HepG2 (cell line): ENCODE measurements around the gene PLSCR3. TPM values are rescaled to one million over a fixed set of nuclear protein-coding genes. Genes with fewer than 3 reads are reported as not detected.
"Not testable (repeated sequence)": the region's sequence is repeated elsewhere in the genome, so short reads cannot be mapped to it uniquely, and the experiment has no call there.

Experiments used
- ATAC-seq: fragments of 200-7000 bp; cut with Tn5 transposase; 3 replicates; pipeline ENCODE4 v1.9.1; 2020; ENCODE audit warnings: mild to moderate bottlenecking, moderate library complexity
- BruUV-seq: library from RNA; stranded (reverse); fragments of 400-500 nt; replicated peaks from 2 replicates; lab custom pipeline; 2021; lab: Mats Ljungman, UMichigan
- CTCF ChIA-PET: fragments of 300-600 bp; formaldehyde crosslinking; extraction: SDS; loops from one replicate; lab custom pipeline; 2021; ENCODE audit warnings: low total read pairs, inconsistent platforms, low intra/inter-chr PET ratio; lab: Yijun Ruan, JAX
- POLR2A ChIA-PET: fragments of 350-600 bp; sonication (Branson Sonifier 250); formaldehyde crosslinking; loops from one replicate; lab custom pipeline; 2020; ENCODE audit warnings: antibody characterized with exemption, inconsistent platforms; lab: Yijun Ruan, JAX
- DNase-seq: peaks from one replicate; pipeline ENCODE4 v3.0.0-alpha.2; 2015; ENCODE audit warnings: low spot score
- FAIRE-seq: peaks from 3 replicates; lab custom pipeline; 2011; peaks lifted over from hg19 to GRCh38; lab: Jason Lieb, UNC
- H2AFZ ChIP-seq: one replicate; pipeline ENCODE4 v1.6.1; 2011; ENCODE audit warnings: low read length, inconsistent platforms
- H3K27ac ChIP-seq: fragments of 300-600 bp; 3 replicates; pipeline ENCODE4 v1.8.0; 2011; ENCODE audit warnings: mixed run types, mild to moderate bottlenecking, mixed read lengths, low read length, inconsistent platforms; ENCODE audit not compliant: insufficient read depth; ENCODE audit errors: extremely low read length
- H3K27me3 ChIP-seq, 2 experiments: fragments of 200-600 bp in 1 of 2; 2 replicates in 1 of 2; 3 replicates in 1 of 2; pipeline versions ENCODE4 v1.6.0 to v1.8.0; 2011; ENCODE audit warnings: low read length in 2 of 2, mild to moderate bottlenecking in 2 of 2, moderate library complexity in 2 of 2, inconsistent platforms in 1 of 2; ENCODE audit not compliant: insufficient read depth in 2 of 2, control insufficient read depth in 1 of 2
- H3K36me3 ChIP-seq, 2 experiments: fragments of 200-600 bp in 1 of 2; replicated peaks in 1 of 2; 2 replicates in 1 of 2; 3 replicates in 1 of 2; pipeline versions ENCODE4 v1.5.1 to v1.8.0; 2011; ENCODE audit warnings: low read length in 2 of 2, inconsistent platforms in 1 of 2; ENCODE audit not compliant: insufficient read depth in 2 of 2, control insufficient read depth in 1 of 2
- H3K4me1 ChIP-seq: 2 replicates; pipeline ENCODE4 v1.5.1; 2012; ENCODE audit warnings: low read length, inconsistent platforms; ENCODE audit not compliant: insufficient read depth
- H3K4me2 ChIP-seq: 2 replicates; pipeline ENCODE4 v1.6.0; 2011; ENCODE audit warnings: low read depth, low read length, inconsistent platforms
- H3K4me3 ChIP-seq, 3 experiments: fragments of 200-600 bp in 1 of 3; sonication (generic), shearing (Covaris generic) in 1 of 3; replicated peaks in 1 of 3; 2 replicates each; pipeline ENCODE4 v1.5.1; 2011 to 2016; ENCODE audit warnings: low read length in 3 of 3, inconsistent platforms in 2 of 3, low read depth in 2 of 3, mild to moderate bottlenecking in 2 of 3, control low read depth in 1 of 3, mixed read lengths in 1 of 3; ENCODE audit not compliant: insufficient read depth in 1 of 3
- H3K79me2 ChIP-seq: one replicate; pipeline ENCODE4 v1.6.1; 2011; ENCODE audit warnings: low read length, inconsistent platforms; ENCODE audit not compliant: insufficient read depth
- H3K9ac ChIP-seq: 2 replicates; pipeline ENCODE4 v1.6.0; 2011; ENCODE audit warnings: mild to moderate bottlenecking, low read depth, low read length, inconsistent platforms; ENCODE audit not compliant: insufficient read depth
- H3K9me3 ChIP-seq: 2 replicates; pipeline ENCODE4 v1.5.1; 2012; ENCODE audit warnings: mild to moderate bottlenecking, low read length
- H4K20me1 ChIP-seq: 2 replicates; pipeline ENCODE4 v1.6.0; 2011; ENCODE audit warnings: inconsistent platforms, mild to moderate bottlenecking, low read length, moderate library complexity; ENCODE audit not compliant: insufficient read depth
- MYNN ChIP-seq: sonication (generic); formaldehyde crosslinking; IDR thresholded peaks from 2 replicates; pipeline ENCODE4 v1.4.0; 2020; ENCODE audit warnings: mild to moderate bottlenecking, low read depth, missing genetic modification reagents
- NR0B2 ChIP-seq: sonication (generic); formaldehyde crosslinking; IDR thresholded peaks from 2 replicates; pipeline ENCODE4 v1.4.0; 2020; ENCODE audit warnings: mild to moderate bottlenecking, missing genetic modification reagents
- ZNF597 ChIP-seq: sonication (generic); formaldehyde crosslinking; IDR thresholded peaks from 2 replicates; pipeline ENCODE4 v1.5.0; 2020; ENCODE audit warnings: missing genetic modification reagents
- WGBS: methylation state at CpG from one replicate; pipeline ENCODE4 v1.1.6; 2017; ENCODE audit warnings: low lambda C conversion rate; 5-methylcytosine and 5-hydroxymethylcytosine counted together
- in situ Hi-C: cut with HindIII; loops from 2 replicates; pipeline ENCODE4 v1.10.0; 2017; ENCODE audit warnings: low pct_unique_long_range_greater_than_20kb; ENCODE audit not compliant: extremely low pct_ligation_motif_present
- intact Hi-C: fragments of 100-400 bp; cut with micrococcal nuclease; formaldehyde crosslinking; loops from one replicate; pipeline ENCODE4 v1.10.0; 2022; ENCODE audit not compliant: unreplicated experiment
- polyA plus RNA-seq, 8 experiments: library from polyadenylated mRNA; depleted of rRNA in 3 of 8; stranded (reverse) in 7 of 8; unstranded in 1 of 8; fragments of >200 nt; fragmentation: Illumina TruSeq in 4 of 8; extraction: Trizol in 4 of 8; gene quantifications; 2 replicates each; pipeline versions ENCODE4 v1.2.1 to v1.2.3, GENCODE V29; 2011 to 2016; ENCODE audit warnings: low read depth in 4 of 8, missing spikeins in 1 of 8, mixed read lengths in 1 of 8; ENCODE audit not compliant: insufficient read depth in 1 of 8
- total RNA-seq, 5 experiments: library from RNA; depleted of rRNA; stranded (reverse); fragments of >200 nt; fragmentation: Illumina TruSeq; extraction: Trizol; gene quantifications; 2 replicates each; pipeline ENCODE4 v1.2.3, GENCODE V29; 2016; ENCODE audit warnings: low read depth in 1 of 5

Gene PLSCR3
- total and polyA plus RNA-seq, 2 of the 13 experiments (the other 11 are each of a cell fraction or from before 2014, with no cell fraction given): 5.6 to 6.2 TPM

- no peak for TF ChIP-seq ZNF597
- TF ChIP-seq NR0B2 (CRISPR knock-in tag): no peak
These were observed 26.3 kb downstream of the PLSCR3 start (continued) for GRCh38 chr17:7367918-7368598.

GRCh38 chr17:7367083-7367482, 27.2 kb downstream of the PLSCR3 start:
- no peaks in the 10 kb centered on the region for H4K20me1 ChIP-seq
- no peaks in the 10 kb centered on the region for H3K36me3 ChIP-seq
- FAIRE-seq (no peak), ATAC-seq (no peak), DNase-seq (no peak)
- H3K4me3 ChIP-seq: no peak overlapping the region
- 76% methylated on average over 7 of the region's 8 CpGs for WGBS
- ChIA-PET CTCF (no interaction called here), POLR2A (no interaction called here)
- peaks cover 23% of the 10 kb centered on the region for H3K4me1 ChIP-seq
- no peaks in the 10 kb centered on the region for H3K79me2 ChIP-seq
- no peak overlapping the region for H2AFZ ChIP-seq
- BruUV-seq: no TSS peak
- H3K9ac ChIP-seq: no peak overlapping the region
- in situ Hi-C loops: no loop called here
- intact Hi-C loops: no loop called here
- no peaks in the 10 kb centered on the region for H3K9me3 ChIP-seq
- peaks cover 0 to 14% of the 10 kb centered on the region in 2 experiments; a peak in 3 of 5 replicates for H3K27me3 ChIP-seq
- no peak overlapping the region for H3K4me2 ChIP-seq
- H3K27ac ChIP-seq: no peak overlapping the region
- TF ChIP-seq MYNN (CRISPR knock-in tag): no peak

- H3K4me3 ChIP-seq, H3K9me3 ChIP-seq, BruUV-seq, DNase-seq, POLR2A ChIA-PET, H3K36me3 ChIP-seq, CTCF ChIA-PET, H3K9ac ChIP-seq, ATAC-seq, in situ Hi-C loops, H3K4me2 ChIP-seq, H4K20me1 ChIP-seq, FAIRE-seq, H3K79me2 ChIP-seq, H2AFZ ChIP-seq, H3K27ac ChIP-seq, intact Hi-C loops: not testable (repeated sequence)
- peaks cover 23% of the 10 kb centered on the region for H3K4me1 ChIP-seq
- peaks cover 0 to 14% of the 10 kb centered on the region in 2 experiments; a peak in 3 of 5 replicates for H3K27me3 ChIP-seq
- 57% methylated on average over 7 of the region's 7 CpGs for WGBS
These were observed 28.4 kb downstream of the PLSCR3 start for GRCh38 chr17:7365963-7366362.
